OCI-LY1 (cell line): Measurements from ENCODE around the gene YJU2.

Experiments
- CTCF ChIP-seq: fragments of 200-600 bp; sonication (generic), shearing (Covaris generic); IDR thresholded peaks from 2 replicates; pipeline ENCODE4 v1.5.1; 2017; ENCODE audit warnings: mild to moderate bottlenecking, antibody characterized with exemption, low read length, moderate library complexity, mixed read lengths
- EZH2 ChIP-seq: fragments of 200-600 bp; sonication (generic), shearing (Covaris generic); IDR thresholded peaks from 2 replicates; pipeline ENCODE4 v1.8.0; 2017; ENCODE audit warnings: borderline replicate concordance, mixed run types, mild to moderate bottlenecking, antibody characterized with exemption, low read length, moderate library complexity, mixed read lengths

GRCh38 chr19:4297901-4298809, 51.3 kb downstream of the YJU2 start:
- TF ChIP-seq CTCF: no peak
- TF ChIP-seq EZH2: no peak
